Calu3 (cell line): Measurements from ENCODE around the gene C12orf75. TPM values are rescaled to one million over a fixed set of nuclear protein-coding genes. Genes with fewer than 3 reads are reported as not detected.

Source experiments
- BruUV-seq: library from RNA; stranded (reverse); fragments of 400-500 nt; replicated peaks from 2 replicates; lab custom pipeline; 2021; lab: Mats Ljungman, UMichigan
- CTCF ChIA-PET: fragments of 300-600 bp; sonication (Branson Sonifier 250); formaldehyde crosslinking; loops from one replicate; lab custom pipeline; 2022; ENCODE audit warnings: antibody characterized with exemption; lab: Charles Lee
- DNase-seq: peaks from one replicate; pipeline ENCODE4 v3.0.0; 2022
- H3K27ac Mint-ChIP-seq: one replicate; pipeline ENCODE4 v1.8.0; 2022; ENCODE audit warnings: mixed read lengths; ENCODE audit not compliant: unreplicated experiment
- H3K27me3 Mint-ChIP-seq: one replicate; pipeline ENCODE4 v1.8.0; 2022; ENCODE audit warnings: mixed read lengths; ENCODE audit not compliant: unreplicated experiment
- H3K36me3 Mint-ChIP-seq: one replicate; pipeline ENCODE4 v1.8.0; 2022; ENCODE audit warnings: mild to moderate bottlenecking, moderate library complexity, mixed read lengths; ENCODE audit not compliant: insufficient read depth, unreplicated experiment
- H3K4me1 Mint-ChIP-seq: one replicate; pipeline ENCODE4 v1.8.0; 2022; ENCODE audit warnings: mild to moderate bottlenecking, low read depth, mixed read lengths; ENCODE audit not compliant: unreplicated experiment
- H3K4me3 Mint-ChIP-seq: one replicate; pipeline ENCODE4 v1.8.0; 2022; ENCODE audit warnings: mild to moderate bottlenecking, low read depth, moderate library complexity, mixed read lengths; ENCODE audit not compliant: unreplicated experiment
- H3K9me3 Mint-ChIP-seq: one replicate; pipeline ENCODE4 v1.8.0; 2022; ENCODE audit warnings: low read depth, mixed read lengths; ENCODE audit not compliant: unreplicated experiment
- intact Hi-C: fragments of 100-400 bp; cut with micrococcal nuclease; formaldehyde crosslinking; loops from one replicate; pipeline ENCODE4 v1.10.0; 2022; ENCODE audit not compliant: unreplicated experiment
- total RNA-seq: library from RNA; stranded (reverse); gene quantifications from 2 replicates; pipeline ENCODE4 v1.2.3, GENCODE V29; 2022
- TF ChIP-seq, protein P1 (sequence below): fragments of 200-600 bp; IDR thresholded peaks from one replicate; pipeline ENCODE4 v1.8.0; 2022; ENCODE audit warnings: antibody characterized with exemption; ENCODE audit not compliant: unreplicated experiment

Gene C12orf75
- total RNA-seq, 1 experiment from 2014 or later = 363 TPM

DNA sequence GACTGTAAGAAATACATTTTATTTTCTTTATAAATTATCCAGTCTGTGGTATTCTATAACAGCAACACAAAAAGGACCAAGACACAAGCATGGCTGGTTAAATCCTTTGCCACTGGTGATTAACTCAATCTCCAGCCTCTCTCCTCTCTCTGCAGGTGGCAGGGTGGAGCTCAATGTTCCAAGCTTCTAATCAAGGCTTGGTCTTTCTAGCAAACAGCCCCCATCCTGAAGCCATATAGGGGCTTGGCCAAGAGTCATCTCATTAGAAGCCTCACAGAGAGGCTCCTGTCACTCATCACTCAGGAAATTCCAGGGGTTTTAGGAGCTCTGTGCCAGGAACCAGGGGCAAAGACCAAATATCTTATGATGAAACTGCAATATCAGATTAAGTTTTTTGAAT is 12.0 kb downstream of the C12orf75 start:
- Mint-ChIP-seq H3K9me3 (peaks cover 5% of the 10 kb centered on the region), H3K36me3 (no peaks in the 10 kb centered on the region), H3K27me3 (no peaks in the 10 kb centered on the region), H3K4me1 (peaks cover 24% of the 10 kb centered on the region), H3K27ac (no peak overlapping the region), H3K4me3 (no peak overlapping the region)
- DNase-seq = no peak
- intact Hi-C loops = no loop called here
- CTCF ChIA-PET = no interaction called here
- BruUV-seq = no TSS peak
- TF ChIP-seq, protein P1, sequence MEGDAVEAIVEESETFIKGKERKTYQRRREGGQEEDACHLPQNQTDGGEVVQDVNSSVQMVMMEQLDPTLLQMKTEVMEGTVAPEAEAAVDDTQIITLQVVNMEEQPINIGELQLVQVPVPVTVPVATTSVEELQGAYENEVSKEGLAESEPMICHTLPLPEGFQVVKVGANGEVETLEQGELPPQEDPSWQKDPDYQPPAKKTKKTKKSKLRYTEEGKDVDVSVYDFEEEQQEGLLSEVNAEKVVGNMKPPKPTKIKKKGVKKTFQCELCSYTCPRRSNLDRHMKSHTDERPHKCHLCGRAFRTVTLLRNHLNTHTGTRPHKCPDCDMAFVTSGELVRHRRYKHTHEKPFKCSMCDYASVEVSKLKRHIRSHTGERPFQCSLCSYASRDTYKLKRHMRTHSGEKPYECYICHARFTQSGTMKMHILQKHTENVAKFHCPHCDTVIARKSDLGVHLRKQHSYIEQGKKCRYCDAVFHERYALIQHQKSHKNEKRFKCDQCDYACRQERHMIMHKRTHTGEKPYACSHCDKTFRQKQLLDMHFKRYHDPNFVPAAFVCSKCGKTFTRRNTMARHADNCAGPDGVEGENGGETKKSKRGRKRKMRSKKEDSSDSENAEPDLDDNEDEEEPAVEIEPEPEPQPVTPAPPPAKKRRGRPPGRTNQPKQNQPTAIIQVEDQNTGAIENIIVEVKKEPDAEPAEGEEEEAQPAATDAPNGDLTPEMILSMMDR = no peak

- BruUV-seq = no TSS peak
- TF ChIP-seq, protein P1 = no peak
- no peak overlapping the region for H3K4me3 Mint-ChIP-seq
- H3K9me3 Mint-ChIP-seq = peaks cover 5% of the 10 kb centered on the region
- CTCF ChIA-PET = no interaction called here
- no peaks in the 10 kb centered on the region for H3K36me3 Mint-ChIP-seq
- peaks cover 22% of the 10 kb centered on the region for H3K4me1 Mint-ChIP-seq
- intact Hi-C loops = no loop called here
- no peak overlapping the region for H3K27ac Mint-ChIP-seq
- no peak for DNase-seq
- no peaks in the 10 kb centered on the region for H3K27me3 Mint-ChIP-seq
Observed at GRCh38 chr12:105343836-105344235, 13.3 kb downstream of the C12orf75 start.

- no TSS peak for BruUV-seq
- no peak for DNase-seq
- CTCF ChIA-PET = interaction anchor here (0.6 kb wide), 1 partner anchor 1507 kb away, joined by 5 read pairs; the partner anchor contains the start of gene NT5DC3
- H3K4me3 Mint-ChIP-seq = no peak overlapping the region
- no peaks in the 10 kb centered on the region for H3K36me3 Mint-ChIP-seq
- no peaks in the 10 kb centered on the region for H3K27me3 Mint-ChIP-seq
- H3K9me3 Mint-ChIP-seq = no peaks in the 10 kb centered on the region
- TF ChIP-seq, protein P1 = no peak
- intact Hi-C loops = loop anchor here (2.0 kb wide), 1 partner anchor 15 kb away; no protein-coding TSS in a partner anchor
- H3K4me1 Mint-ChIP-seq = peaks cover 32% of the 10 kb centered on the region
- no peak overlapping the region for H3K27ac Mint-ChIP-seq
Observed at GRCh38 chr12:105347499-105347898, 17.0 kb downstream of the C12orf75 start.

GRCh38 chr12:105348142-105348541 is 17.7 kb downstream of the C12orf75 start:
- CTCF ChIA-PET = no interaction called here
- Mint-ChIP-seq H3K36me3 (no peaks in the 10 kb centered on the region), H3K9me3 (no peaks in the 10 kb centered on the region), H3K27me3 (no peaks in the 10 kb centered on the region), H3K27ac (no peak overlapping the region), H3K4me3 (no peak overlapping the region), H3K4me1 (peaks cover 31% of the 10 kb centered on the region)
- TF ChIP-seq, protein P1 = no peak
- DNase-seq = no peak
- BruUV-seq = no TSS peak
- intact Hi-C loops = no loop called here
